Measurements from ENCODE around the gene HCRT. TPM values are rescaled to one million over a fixed set of nuclear protein-coding genes. Genes with fewer than 3 reads are reported as not detected.
"Not testable (repeated sequence)": the region's sequence is repeated elsewhere in the genome, so short reads cannot be mapped to it uniquely, and the experiment has no call there.

HCRT gene
- total RNA-seq, 1 donor from 2014 or later = not detected

- ATAC-seq (ENCODE audit: poor library complexity) = peak; percentile 96
- intact Hi-C loops (cut with DNase I) = no loop called here
- DNase-seq = peak; percentile 81
These were observed 15.6 kb upstream of the HCRT start for GRCh38 chr17:42200706-42201457.

DNA sequence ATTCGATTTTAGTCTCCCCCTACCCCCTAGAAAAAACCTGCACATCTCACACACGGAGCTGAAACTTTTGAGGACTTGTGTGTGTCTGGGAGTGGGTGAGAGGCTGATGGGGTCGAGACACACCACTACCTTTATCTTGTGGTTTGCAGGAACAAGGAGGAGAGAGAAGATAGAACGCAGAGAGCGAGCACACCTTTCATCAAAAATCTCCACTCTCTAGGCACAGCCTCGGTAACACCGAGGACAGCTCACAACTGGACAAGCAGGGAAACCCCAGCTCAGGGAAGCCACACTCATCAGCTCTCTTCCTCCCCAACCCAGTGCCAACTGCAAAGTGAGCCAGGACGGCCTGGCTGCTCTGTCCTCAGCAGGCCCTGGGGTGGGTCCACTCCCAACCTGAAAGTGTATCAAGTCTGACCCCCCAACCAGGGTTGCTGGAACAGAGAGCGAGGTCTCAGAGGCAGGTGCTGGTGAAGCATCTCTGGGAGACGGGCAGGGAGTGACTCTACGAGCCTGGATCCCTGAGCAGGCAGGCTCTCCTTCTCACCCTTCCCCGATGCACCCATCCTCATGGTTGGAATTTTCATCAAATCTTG lies 14.3 kb upstream of the HCRT start:
- ATAC-seq (ENCODE audit: poor library complexity) (no peak), DNase-seq (no peak)
- intact Hi-C loops (cut with DNase I) = no loop called here

DNA sequence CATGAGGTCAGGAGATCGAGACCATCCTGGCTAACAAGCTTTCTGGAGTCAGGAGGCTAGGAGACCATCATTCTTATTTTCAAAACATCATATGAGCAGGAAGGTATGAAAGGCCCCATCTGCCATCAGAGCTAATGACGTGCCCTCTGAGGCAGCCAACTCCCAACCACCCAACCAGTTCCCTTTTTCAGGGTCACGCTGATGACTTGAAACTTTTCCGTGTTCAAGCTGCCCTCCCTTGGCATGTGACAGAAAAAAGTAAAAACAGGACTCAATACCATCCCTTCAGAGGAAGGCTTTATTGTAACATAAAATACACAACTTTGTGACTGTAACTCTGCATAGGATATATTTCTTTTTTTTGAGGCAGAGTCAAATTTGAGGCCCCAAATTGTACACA lies 13.6 kb upstream of the HCRT start:
- DNase-seq = no peak
- intact Hi-C loops (cut with DNase I) = no loop called here

GRCh38 chr17:42197564-42198156 lies 12.4 kb upstream of the HCRT start:
- DNase-seq (no peak), ATAC-seq (ENCODE audit: poor library complexity) (no peak)
- intact Hi-C loops (cut with DNase I) = no loop called here

More for the DNA sequence above, 13.6 kb upstream of the HCRT start:
- ATAC-seq (ENCODE audit: poor library complexity) = no peak

DNA sequence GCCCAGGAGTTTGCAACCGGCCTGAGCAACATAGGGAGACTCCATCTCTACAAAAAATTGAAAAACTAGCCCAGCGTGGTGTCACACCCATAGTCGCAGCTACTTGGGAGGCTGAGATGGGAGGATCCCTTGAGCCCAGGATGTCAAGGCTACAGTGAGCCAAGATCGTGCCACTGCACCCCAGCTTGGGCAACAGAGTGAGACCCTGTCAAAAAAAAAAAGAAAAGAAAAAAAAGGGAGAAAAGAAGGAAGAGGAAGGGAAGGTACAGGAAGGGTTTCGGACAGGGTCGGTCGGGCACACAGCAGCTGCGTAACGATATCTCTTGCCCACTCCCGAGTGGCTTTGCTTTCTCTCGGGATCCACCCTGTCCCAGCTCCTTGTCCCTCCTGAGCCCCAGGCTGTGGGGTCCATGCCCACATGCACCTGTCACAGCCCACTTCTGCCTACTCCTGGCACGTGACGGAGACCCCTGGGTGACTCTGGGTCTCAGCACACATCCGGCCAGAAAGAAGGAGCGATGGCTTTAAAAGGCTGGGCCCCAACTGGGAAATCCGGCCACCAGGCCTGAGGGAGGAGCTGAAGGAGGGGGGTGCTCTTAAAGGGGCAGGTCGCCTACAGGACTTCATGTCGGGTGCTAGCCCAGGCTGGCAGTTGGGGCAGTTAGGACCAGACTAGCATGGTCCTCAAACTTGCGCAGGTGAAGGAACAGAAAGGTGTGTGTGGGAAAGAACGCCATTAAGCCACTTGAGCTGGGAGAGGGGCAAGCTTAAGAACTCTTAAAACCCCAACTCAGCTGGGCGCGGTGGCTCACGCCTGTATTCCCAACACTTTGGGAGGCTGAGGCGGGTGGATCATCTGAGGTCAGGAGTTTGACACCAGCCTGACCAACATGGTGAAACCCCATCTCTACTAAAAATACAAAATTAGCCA lies 9.0 kb upstream of the HCRT start, which contains the start of gene GHDC:
Gene GHDC (minus strand): TSS at position 526 of the 931 bp plus-strand sequence. CDS start 913 bp downstream, outside the sequence.
- ATAC-seq (ENCODE audit: poor library complexity) (peak; percentile 97), DNase-seq (peak; percentile 89)
- intact Hi-C loops (cut with DNase I) = no loop called here

DNA sequence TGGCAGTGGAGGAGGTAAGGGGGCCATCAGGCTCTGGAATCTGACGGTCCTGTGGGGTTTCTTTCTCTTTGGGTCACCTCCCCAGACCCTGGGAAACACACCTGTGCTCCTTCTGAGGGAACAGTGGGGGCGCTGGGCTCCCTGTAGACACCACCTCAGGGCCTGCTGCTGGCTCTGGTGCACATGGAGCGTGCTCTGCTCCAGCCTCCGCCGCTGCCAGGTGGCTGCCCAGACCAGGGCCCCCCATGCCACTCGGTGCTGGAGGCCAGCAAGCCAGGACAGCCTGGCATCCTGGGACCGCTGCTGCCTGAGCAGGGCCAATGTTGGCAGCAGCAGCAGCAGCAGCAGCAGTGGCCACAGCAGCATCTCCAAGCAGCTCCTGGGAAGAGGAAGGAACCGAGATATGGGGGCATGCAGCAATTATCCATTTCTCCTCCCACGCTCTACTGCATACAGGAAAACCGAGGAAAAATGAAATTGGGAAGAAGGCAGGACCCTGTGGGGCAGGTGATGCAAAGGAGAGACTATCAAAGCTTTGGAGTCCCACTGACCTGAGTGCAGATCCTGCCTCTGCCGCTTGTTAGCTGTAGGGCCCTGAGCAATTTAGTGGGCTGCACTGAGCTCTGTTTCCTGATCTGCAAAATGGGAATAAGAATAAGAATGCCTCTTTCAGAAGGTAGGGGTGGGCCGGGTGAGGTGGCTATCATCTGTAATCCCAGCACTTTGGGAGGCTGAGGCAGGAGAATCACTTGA lies 8.1 kb upstream of the HCRT start:
- intact Hi-C loops (cut with DNase I) = no loop called here
- no peak for ATAC-seq (ENCODE audit: poor library complexity)
- no peak for DNase-seq

- no peak for DNase-seq
- intact Hi-C loops (cut with DNase I) = no loop called here
- ATAC-seq (ENCODE audit: poor library complexity) = no peak
These were observed 7.2 kb upstream of the HCRT start for GRCh38 chr17:42192189-42193126.

DNA sequence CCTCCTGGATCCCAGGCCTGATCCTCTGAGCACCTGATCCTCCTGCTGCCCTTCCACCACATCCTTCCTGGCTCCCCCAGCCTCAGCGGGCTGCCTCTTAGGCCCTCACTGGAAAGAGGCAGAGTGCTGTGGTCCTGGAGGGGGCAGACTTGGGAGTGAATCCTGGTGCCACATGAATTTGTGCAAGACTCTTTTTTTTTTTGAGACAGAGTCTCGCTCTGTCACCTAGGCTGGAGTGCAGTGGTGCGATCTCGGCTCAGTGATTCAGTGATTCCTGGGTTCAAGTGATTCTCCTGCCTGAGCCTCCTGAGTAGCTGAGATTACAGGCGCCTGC lies 6.0 kb upstream of the HCRT start:
- ATAC-seq (ENCODE audit: poor library complexity) = no peak
- no peak for DNase-seq
- intact Hi-C loops (cut with DNase I) = no loop called here

GRCh38 chr17:42190491-42191274 lies 5.4 kb upstream of the HCRT start:
- no peak for ATAC-seq (ENCODE audit: poor library complexity)

DNA sequence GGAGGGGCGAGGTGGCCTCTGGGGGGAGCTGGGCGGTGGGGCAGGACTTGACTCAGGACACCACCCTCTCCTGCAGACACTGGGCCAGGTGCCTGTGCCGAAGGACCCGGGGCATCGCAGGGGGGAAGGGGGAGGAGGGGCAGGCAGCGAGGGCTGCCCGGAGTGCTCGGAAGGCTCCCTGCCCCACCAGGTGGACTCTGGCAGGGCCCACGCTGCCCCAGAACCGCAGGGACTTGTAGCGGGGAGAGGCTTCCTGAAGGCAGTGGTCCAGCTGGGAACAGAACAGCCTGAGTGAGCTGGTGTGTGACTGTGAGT lies 4.4 kb upstream of the HCRT start:
- intact Hi-C loops (cut with DNase I) = loop anchor here (10.0 kb wide), 1 partner anchor 335 kb away; no protein-coding TSS in a partner anchor
- DNase-seq (no peak), ATAC-seq (ENCODE audit: poor library complexity) (no peak)

More at GRCh38 chr17:42190491-42191274, 5.4 kb upstream of the HCRT start:
- intact Hi-C loops (cut with DNase I) = no loop called here
- no peak for DNase-seq

DNA sequence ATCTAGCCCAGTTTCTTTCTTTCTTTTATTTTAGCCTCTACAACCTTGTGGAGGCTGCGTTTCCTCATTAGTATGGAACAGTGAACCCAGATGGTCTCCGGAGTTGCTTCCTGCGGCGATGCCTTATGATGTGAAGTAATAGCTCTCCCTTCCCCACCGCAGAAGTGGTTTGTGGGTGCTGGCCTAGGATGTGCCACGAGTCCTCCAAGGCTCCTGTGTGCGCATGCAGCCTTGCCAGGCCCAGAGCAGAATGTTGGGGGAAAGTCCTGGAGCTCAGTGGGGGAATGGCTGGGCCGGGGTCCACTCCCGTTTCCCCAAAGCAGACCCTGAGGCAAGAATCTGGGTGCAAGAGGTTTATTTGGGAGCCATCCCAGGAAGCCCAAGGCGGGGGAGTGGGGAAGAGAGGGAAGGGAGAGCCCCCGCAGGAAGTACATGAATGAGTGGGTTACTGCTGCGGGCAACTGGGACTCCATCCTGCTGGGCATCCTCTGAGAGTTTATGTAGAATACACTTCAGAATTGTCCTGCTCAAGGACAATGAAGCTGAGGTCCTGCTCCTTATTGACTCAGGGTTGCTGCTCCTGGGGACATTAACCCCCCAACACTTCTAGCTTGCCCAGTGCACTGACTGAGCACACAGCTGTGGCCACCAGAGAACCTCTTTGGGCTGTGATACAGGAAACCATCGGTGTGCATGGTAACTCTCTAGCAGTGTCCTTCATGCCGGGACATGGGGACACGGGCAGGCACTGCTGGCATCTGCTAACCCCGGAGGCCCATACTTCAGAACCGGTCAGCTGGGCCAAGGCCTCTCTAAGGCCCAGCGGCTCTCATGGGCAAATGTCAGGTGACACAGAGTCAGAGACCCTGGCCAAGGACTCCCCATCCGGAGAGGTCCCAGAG lies 3.7 kb upstream of the HCRT start:
- ATAC-seq (ENCODE audit: poor library complexity) = no peak
- DNase-seq = no peak
- intact Hi-C loops (cut with DNase I) = loop anchor here (10.0 kb wide), 1 partner anchor 336 kb away; no protein-coding TSS in a partner anchor

DNA sequence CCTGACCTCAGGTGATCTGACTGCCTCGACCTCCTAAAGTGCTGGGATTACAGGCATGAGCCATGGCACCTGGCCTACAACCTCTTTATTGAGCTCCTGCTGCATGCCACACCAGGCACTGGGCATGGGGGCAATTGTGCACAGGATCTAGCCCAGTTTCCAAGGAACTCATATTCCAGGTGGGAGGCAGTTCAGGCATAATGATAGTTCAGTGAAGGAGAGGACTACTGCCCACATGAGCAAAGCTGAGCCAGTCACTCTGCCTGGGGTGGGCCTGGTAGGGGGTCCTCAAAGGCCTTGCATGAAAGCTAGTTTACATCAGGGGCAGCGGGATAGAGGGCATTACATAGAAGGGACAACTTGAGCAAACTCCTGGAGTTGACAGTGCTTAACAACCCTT lies 2.6 kb upstream of the HCRT start:
- DNase-seq = no peak
- intact Hi-C loops (cut with DNase I) = loop anchor here (10.0 kb wide), 1 partner anchor 337 kb away; no protein-coding TSS in a partner anchor
- no peak for ATAC-seq (ENCODE audit: poor library complexity)

- intact Hi-C loops (cut with DNase I) = loop anchor here (10.0 kb wide), 1 partner anchor 339 kb away; no protein-coding TSS in a partner anchor
- not testable (repeated sequence) for ATAC-seq (ENCODE audit: poor library complexity); DNase-seq
These were observed 939 bp upstream of the HCRT start for GRCh38 chr17:42186191-42186590.

GRCh38 chr17:42185621-42185930 lies 324 bp upstream of the HCRT start:
- ATAC-seq (ENCODE audit: poor library complexity) = no peak
- intact Hi-C loops (cut with DNase I) = loop anchor here (10.0 kb wide), 1 partner anchor 339 kb away; no protein-coding TSS in a partner anchor
- no peak for DNase-seq

All from Right ventricle myocardium superior (tissue), 1 donor.